HFFc6 (cell line): ENCODE results near the gene POU2AF1. TPM values are rescaled to one million over a fixed set of nuclear protein-coding genes. Genes with fewer than 3 reads are reported as not detected.

Experiments
- DNase-seq: peaks from one replicate; pipeline ENCODE4 v3.0.0-alpha.2; 2018
- H3K27ac Mint-ChIP-seq: 2 replicates; pipeline ENCODE4 v1.8.0; 2020; ENCODE audit warnings: mild to moderate bottlenecking, mixed read lengths
- H3K27me3 Mint-ChIP-seq: 2 replicates; pipeline ENCODE4 v1.8.0; 2021; ENCODE audit warnings: mild to moderate bottlenecking, moderate library complexity, mixed read lengths; ENCODE audit not compliant: insufficient read depth
- H3K36me3 Mint-ChIP-seq: 2 replicates; pipeline ENCODE4 v1.8.0; 2021; ENCODE audit warnings: low read depth, mixed read lengths
- H3K4me1 Mint-ChIP-seq: 2 replicates; pipeline ENCODE4 v1.8.0; 2020; ENCODE audit warnings: low read depth, mixed read lengths
- H3K4me3 Mint-ChIP-seq: 2 replicates; pipeline ENCODE4 v1.8.0; 2020; ENCODE audit warnings: mild to moderate bottlenecking, moderate library complexity, mixed read lengths
- H3K9me3 Mint-ChIP-seq: 2 replicates; pipeline ENCODE4 v1.8.0; 2020; ENCODE audit warnings: mild to moderate bottlenecking, mixed read lengths
- total RNA-seq, 6 experiments: library from RNA; stranded (reverse); fragmentation: NEBNext Ultra II Directional; extraction: Animal tissue kit (Norgen Biotek cat#: 25700); gene quantifications; 2 replicates in 1 of 6; 3 replicates in 5 of 6; pipeline ENCODE4 v1.2.3, GENCODE V29; 2021
- TF ChIP-seq, protein P1 (sequence below): fragments of 200-600 bp; sonication (generic); IDR thresholded peaks from 2 replicates; pipeline ENCODE4 v1.5.0; 2021; ENCODE audit warnings: antibody characterized with exemption, mild to moderate bottlenecking

POU2AF1 gene
- total RNA-seq, 6 experiments from 2014 or later: not detected

DNA sequence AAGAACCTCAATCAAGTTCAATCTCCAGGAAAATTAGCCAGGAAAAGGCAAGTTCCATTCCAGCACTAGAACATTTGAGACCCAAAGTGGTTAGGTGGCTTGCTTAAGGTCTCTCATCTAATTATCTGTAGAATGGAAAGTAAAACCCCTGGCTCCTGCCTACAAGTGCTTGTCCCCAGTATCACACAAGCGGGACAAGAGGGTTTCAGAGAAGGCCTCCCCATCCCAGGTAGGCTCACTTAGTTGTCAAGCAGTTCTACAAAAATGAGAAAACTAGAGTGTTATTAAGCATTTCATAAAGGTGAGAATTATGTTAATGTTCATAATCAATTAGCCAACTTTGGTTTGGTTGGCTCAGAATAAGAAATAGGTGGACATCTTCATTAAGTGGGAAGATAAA, 5.5 kb downstream of the POU2AF1 start:
- H3K9me3 Mint-ChIP-seq: no peaks in the 10 kb centered on the region
- TF ChIP-seq, protein P1, sequence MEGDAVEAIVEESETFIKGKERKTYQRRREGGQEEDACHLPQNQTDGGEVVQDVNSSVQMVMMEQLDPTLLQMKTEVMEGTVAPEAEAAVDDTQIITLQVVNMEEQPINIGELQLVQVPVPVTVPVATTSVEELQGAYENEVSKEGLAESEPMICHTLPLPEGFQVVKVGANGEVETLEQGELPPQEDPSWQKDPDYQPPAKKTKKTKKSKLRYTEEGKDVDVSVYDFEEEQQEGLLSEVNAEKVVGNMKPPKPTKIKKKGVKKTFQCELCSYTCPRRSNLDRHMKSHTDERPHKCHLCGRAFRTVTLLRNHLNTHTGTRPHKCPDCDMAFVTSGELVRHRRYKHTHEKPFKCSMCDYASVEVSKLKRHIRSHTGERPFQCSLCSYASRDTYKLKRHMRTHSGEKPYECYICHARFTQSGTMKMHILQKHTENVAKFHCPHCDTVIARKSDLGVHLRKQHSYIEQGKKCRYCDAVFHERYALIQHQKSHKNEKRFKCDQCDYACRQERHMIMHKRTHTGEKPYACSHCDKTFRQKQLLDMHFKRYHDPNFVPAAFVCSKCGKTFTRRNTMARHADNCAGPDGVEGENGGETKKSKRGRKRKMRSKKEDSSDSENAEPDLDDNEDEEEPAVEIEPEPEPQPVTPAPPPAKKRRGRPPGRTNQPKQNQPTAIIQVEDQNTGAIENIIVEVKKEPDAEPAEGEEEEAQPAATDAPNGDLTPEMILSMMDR: no peak
- H3K27me3 Mint-ChIP-seq: peaks cover 12% of the 10 kb centered on the region
- no peaks in the 10 kb centered on the region for H3K36me3 Mint-ChIP-seq
- no peak for DNase-seq
- H3K4me1 Mint-ChIP-seq: no peaks in the 10 kb centered on the region
- H3K27ac Mint-ChIP-seq: no peak overlapping the region
- no peak overlapping the region for H3K4me3 Mint-ChIP-seq

- Mint-ChIP-seq H3K4me1 (0 out of 2 replicates have a peak, but pooled peaks cover 2% of the 10 kb centered on the region), H3K27me3 (peaks cover 12% of the 10 kb centered on the region), H3K27ac (no peak overlapping the region), H3K4me3 (no peak overlapping the region), H3K36me3 (no peaks in the 10 kb centered on the region), H3K9me3 (no peaks in the 10 kb centered on the region)
- DNase-seq: no peak
- TF ChIP-seq, protein P1: no peak
These were observed 6.5 kb downstream of the POU2AF1 start for GRCh38 chr11:111372538-111372937.

DNA sequence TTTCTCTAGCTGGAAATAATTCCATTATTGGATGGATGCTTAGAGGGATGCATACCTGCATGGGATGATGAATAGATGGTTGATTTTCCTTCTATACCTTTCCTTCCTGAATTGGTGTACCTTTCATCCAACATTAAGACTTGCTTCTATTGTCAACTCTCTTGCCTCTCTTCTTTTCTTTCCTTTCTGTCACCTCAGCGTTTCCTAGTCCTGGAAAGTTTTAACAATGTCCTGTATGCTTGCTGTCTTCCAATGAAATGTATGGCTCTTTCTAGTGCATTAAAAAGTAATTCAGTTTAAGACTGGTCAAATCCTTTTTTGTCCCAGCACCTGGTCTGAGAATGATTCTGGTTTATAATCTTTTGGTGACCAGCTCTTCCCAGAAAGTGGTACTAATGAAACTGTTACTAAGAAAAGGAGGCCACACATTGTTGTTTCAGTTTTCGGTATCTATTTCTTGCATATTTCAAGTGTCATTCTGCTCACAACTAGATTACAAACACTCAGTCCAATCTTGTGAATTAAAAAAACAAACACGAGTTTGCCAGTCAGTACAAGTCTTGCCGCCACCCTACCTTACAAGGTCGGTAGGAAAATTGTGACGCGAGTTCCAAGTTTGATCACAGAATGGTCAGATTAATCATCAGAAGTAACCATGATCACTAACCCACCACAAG, 8.0 kb downstream of the POU2AF1 start:
- DNase-seq: no peak
- 0 out of 2 replicates have a peak, but pooled peaks cover 5% of the 10 kb centered on the region for H3K4me1 Mint-ChIP-seq
- no peaks in the 10 kb centered on the region for H3K9me3 Mint-ChIP-seq
- no peaks in the 10 kb centered on the region for H3K36me3 Mint-ChIP-seq
- TF ChIP-seq, protein P1: no peak
- peaks cover 13% of the 10 kb centered on the region for H3K27me3 Mint-ChIP-seq
- H3K27ac Mint-ChIP-seq: no peak overlapping the region
- no peak overlapping the region for H3K4me3 Mint-ChIP-seq

DNA sequence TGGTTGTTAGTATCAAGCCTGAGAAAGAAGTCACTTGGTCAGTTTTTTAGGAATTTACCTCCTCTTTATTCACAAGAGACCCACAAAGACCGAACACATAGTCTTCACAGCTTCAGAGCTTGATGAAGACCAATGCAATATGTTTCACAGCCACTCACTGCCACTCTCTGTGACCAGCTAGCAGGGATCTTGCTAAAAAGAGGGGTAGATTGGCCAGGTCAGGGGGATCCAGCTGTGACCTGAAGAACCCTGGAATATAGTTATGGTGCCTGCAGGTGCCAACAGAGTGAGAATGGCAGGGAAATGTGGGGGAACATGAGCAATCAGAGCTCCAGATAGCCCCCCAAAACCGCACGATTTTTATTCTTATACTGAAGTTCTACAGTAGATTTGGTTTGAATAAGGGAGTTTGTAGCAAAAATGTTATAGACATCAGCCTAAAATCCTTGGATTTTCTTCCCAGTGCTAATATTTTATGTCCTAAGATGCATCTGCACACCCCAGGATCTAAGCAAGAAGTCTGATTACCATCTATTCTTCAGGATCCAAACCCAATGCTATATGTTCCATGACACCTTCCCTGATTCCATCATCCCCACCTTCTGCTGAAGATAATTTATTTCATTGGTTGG, 8.7 kb downstream of the POU2AF1 start:
- peaks cover 13% of the 10 kb centered on the region for H3K27me3 Mint-ChIP-seq
- TF ChIP-seq, protein P1: no peak
- no peaks in the 10 kb centered on the region for H3K36me3 Mint-ChIP-seq
- no peak overlapping the region for H3K4me3 Mint-ChIP-seq
- 0 out of 2 replicates have a peak, but pooled peaks cover 5% of the 10 kb centered on the region for H3K4me1 Mint-ChIP-seq
- no peak for DNase-seq
- H3K9me3 Mint-ChIP-seq: no peaks in the 10 kb centered on the region
- H3K27ac Mint-ChIP-seq: no peak overlapping the region

DNA sequence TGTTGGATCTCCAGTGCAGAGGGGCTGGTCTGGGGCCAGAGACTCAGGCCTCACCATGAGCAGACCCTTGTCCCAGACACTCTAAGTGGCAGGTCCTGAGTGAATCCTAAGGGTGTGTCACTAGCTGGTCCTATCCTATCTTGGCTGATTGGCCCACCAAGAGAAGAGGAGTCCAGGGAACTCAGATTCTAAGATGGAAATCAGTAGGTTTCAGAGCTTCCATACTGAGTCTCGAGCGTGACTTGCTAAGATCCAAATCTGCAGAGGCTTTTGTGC, 10.9 kb downstream of the POU2AF1 start:
- TF ChIP-seq, protein P1: no peak
- no peaks in the 10 kb centered on the region for H3K36me3 Mint-ChIP-seq
- H3K9me3 Mint-ChIP-seq: no peaks in the 10 kb centered on the region
- H3K27ac Mint-ChIP-seq: no peak overlapping the region
- DNase-seq: no peak
- 0 out of 2 replicates have a peak, but pooled peaks cover 5% of the 10 kb centered on the region for H3K4me1 Mint-ChIP-seq
- H3K4me3 Mint-ChIP-seq: no peak overlapping the region
- H3K27me3 Mint-ChIP-seq: peaks cover 19% of the 10 kb centered on the region
